HG02870 (cell line): ENCODE data around the gene SLC5A6.
A peak's percentile ranks its signal among the peaks of the same experiment; 100 is the strongest.
"Not testable (repeated sequence)": the region's sequence is repeated elsewhere in the genome, so short reads cannot be mapped to it uniquely, and the experiment has no call there.

Experiments used
- ATAC-seq: cut with Tn5 transposase; IDR thresholded peaks from one replicate; pipeline ENCODE4 v1.9.1; 2021; ENCODE audit warnings: mild to moderate bottlenecking, moderate library complexity; ENCODE audit not compliant: unreplicated experiment

Gene SLC5A6

GRCh38 chr2:27177441-27178351 lies 34.4 kb downstream of the SLC5A6 start:
- no peak for ATAC-seq

GRCh38 chr2:27175781-27176180 lies 36.3 kb downstream of the SLC5A6 start:
- ATAC-seq: not testable (repeated sequence)

DNA sequence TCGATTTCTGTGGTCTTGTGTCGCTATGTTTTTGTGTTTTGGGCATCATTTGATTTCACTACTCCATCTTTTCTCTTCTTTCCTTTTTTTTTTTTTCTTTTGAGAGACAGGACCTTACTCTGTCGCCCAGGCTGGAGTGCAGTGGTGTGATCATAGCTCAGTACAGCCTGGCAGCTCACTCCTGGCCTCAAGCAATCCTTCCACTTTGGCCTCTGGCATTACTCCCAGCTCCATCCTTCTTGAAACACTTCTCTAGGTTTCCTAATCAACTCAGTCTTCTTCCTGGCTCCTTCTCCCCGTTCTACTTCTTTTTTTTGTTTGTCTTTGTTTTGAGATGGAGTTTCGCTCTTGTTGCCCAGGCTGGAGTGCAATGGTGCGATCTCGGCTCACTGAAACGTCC lies 36.7 kb downstream of the SLC5A6 start:
- ATAC-seq: no peak

DNA sequence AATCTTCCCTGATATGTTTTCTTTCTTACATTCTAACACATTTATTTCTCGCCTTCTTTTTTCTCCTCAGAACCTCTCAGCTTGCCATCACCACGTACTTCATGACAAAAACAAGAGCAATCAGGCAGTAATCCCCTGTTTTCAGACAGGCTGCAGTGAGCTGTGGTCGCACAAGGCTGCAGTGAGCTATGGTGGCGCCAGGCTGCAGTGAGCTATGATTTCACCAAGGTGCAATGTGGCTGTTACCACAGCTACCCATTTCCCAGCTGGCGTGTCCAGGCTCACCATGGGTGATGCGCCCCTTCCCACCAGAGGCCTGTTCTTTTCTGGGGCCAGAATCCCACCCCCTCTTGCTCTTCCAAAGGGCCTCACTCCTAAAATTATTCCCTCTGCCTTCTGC lies 37.4 kb downstream of the SLC5A6 start:
- no peak for ATAC-seq

DNA sequence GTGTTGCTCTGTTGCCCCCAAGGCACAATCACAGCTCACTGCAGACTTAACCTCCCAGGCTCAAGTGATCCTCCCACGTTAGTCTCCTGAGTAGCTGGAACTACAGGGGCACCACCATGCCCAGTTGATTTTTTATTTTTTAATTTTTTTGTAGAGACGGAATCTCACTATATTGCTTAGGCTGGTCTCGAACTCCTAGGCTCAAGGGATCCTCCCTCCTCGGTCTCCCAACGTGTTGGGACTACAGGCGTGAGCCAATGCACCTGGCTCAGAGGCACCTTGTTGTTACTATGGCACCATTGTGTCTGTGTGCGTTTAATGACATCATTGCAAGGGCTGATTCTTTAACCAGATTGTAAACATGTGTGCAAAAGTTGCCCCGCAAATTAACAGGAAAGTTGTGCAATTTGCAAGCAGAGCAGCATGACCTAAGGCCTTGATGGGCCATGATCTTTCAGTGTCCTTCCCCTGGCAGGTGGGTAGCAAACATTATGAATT lies 40.7 kb downstream of the SLC5A6 start:
- ATAC-seq: no peak

DNA sequence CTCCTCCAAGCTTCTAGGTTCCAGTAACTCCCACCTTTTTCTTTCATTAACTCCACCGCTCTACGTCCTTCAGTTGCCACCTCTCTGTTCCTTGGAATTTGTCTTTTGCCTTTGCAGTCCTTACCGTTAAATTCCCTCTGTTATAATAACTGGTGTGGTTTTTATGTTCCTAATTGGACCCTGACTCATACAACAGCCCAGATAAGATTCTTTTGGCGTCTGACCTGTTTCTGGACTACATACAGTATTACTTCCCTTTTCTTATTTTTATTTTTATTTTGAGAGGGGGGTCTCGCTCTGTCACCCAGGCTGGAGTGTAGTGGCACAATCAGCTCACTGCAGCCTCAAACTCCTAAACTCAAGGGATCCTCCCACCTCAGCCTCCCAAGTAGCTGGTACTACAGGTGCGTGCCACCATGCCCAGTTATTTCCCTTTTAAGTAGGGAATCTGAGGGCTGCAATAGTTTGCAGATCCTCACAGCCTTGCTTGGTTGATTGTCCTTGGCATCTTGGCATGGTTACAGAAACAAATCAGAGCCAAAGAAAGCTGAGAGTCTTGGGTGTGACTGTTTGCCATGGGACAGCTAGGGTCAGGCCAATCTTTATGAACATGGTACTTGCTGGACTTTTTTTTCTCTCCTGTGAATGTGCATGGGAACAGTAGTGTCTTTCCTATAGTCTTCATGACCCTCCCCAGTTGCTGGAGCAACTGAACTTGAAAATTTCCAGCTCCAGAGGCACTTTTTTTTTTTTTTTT lies 41.3 kb downstream of the SLC5A6 start:
- ATAC-seq: no peak

DNA sequence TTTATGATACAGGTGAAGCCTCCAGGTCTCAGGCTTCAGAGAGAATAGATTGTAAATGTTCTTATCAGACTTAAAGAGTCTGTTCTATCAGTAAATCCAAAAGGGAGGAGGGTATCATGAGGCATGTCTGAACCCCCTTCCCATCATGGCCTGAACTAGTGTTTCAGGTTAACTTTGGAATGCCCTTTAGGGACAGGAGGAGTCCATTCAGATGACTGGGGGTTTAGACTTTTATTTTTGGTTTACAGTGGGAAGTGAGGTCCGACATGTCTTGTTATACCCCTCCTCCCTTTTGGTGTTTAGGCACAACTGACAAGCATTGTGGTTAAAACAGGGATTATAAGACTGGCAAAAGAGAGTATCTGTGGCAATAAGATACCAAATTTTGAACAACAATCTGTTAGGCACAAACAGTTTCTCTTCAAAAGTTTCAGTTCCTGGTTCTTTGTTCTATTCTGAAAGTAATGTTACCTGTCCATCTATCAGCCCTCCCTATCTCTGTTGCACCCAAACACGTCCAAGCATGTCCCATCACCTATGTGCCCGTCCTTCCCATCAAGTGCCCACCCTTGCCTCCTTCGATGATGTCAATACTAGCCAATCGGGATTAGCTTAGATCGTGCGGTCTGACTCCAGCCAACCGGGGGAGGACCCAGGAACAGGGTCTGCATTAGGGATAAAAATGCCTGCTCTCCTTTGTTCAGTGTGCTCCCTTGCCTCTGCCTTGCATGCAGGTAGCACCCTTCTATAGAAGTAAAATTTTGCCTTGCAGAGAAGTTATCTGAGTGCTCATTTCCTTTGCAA lies 46.9 kb downstream of the SLC5A6 start:
- peak; percentile 44 for ATAC-seq

DNA sequence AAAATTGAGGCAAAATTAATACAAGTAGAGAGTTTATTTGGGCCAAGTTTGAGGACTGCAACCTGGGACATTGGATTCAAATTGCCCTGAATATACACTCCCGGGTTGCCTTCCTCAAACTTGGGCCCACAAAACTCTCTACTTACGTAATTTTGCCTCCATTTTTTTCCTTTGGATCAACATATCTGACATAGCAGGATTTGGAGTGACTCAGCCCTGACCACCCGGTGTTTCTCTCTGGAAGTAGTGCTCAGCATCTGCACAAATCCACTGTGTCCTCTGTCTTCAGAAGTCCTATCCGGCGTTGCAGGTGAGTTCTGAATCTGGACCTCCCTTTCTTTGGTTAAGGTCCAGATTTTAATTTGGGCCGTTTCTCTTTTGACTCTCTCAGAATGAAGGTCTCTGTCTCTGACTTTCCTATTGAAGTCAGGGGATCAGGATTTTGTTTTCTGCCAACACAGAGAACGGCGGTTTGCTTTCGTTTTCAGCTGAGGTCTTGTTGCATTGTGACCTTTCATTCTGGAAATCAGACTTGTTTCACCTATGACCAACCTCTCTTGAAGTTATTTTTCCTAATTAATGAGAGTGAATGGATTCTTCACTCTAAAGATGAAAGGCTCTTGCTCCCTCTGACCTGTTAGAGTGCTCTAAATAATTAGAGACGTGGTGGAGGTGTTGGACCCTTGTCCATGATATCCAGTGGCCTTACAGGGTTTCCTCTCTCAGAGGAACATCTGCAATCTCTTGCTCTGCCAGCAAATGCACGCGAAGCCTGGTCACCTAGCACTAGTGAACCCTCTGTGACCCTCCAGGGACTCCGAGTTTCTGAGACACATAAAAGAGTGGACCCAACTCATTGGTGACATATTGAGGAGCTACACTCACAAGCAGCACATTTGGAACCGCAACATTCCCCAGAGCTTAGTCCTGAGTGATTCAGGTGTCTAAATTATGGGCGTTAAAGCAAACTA lies 49.6 kb downstream of the SLC5A6 start:
- no peak for ATAC-seq

- ATAC-seq: no peak
Observed at GRCh38 chr2:27160191-27160590, 51.9 kb downstream of the SLC5A6 start.

DNA sequence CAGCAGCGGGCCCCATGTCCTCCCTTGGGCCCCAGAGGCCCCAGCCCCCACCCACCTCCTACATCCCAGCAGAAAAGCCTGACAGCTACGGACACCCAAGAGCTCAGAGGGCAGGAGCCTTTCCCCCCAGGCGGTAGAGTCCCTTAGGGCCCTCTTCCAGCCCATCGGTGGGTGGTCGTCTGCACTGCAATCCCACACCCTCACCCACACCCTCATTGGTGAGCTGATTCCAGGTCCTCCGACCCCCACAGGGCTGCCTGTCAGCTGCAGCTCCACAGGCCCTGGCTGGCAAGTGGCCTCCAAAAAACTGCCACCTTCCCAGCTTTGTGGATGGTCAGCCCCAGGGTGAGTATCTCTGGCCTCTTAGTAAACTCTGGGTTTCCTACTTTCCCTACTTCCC lies 52.8 kb downstream of the SLC5A6 start:
- no peak for ATAC-seq

DNA sequence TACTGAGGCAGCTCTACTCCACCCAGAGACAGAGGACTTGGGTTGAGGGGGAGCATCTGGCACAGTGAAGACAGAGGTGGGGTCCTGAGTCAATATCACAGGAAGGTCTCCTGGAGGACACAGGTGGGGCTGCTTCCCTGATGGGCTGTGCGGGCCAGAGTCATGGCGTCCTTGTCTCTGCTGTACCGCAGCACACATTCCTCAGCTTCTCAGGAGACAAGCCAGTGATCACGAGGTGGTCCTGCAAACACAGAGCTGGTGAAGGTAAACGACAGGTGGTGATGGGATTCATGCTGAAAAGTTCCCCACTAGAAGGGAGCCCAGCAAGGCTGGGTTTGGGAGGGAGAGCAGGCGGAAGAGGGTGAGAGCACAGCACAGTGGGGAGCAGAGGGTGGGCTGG lies 53.6 kb downstream of the SLC5A6 start:
- ATAC-seq: no peak

DNA sequence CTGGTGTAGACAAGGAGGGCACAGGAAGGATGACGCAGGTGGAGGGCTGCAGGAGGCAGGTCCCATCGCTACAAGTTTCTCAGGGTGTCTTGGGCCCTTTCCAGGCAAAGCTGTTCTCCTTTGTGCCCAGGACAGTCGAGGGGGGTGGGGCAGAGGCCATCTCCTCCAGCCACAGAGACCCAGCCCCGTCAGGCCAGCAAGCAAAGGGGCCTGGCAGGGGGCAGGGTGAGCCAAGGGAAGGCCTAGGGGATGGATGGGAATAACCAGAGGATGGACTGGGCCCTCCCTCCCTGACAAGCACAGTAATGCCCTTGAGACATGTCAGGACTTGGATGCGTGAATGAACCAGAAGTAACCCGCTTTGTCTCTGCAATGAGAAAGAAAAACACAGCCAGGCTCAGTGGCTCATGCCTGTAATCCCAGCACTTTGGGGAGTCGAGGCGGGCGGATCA lies 57.0 kb downstream of the SLC5A6 start:
- ATAC-seq: no peak

- no peak for ATAC-seq
Observed at GRCh38 chr2:27154488-27154887, 57.6 kb downstream of the SLC5A6 start.

- ATAC-seq: no peak
Observed at GRCh38 chr2:27152796-27153464, 59.1 kb downstream of the SLC5A6 start.

DNA sequence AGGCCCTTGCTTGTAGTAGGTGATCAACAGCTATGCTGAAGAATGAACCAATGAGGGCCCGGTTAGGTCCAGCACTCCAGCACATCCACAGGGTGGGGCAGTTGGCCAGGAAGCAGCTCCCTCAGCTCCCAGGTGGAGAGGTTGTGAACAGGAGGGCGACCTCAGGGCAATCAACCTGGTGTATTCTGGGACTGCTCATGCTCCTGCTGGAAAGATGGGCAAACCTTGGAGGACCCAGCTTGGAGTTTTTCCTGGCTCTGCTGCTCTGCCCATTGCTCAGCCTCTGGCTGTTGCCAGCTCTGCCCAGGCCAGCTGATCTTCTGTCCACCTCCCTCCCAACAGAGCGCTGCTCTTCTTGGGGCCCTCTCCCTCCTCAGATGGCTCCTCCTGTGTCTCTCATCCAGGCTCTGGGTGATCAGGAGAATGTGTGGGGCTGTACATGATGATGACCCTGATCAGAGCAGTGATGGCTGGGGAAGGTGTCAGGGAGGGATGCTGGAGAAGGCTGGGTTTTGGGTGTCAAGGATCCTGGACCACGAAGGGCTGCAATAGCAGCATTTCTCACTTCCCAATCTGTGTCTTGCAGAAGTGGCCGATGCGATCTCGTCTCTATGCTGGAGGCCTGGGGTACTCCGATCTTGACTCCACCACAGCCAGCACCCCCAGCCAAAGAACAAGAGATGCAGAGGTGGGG lies 59.8 kb downstream of the SLC5A6 start:
- ATAC-seq: no peak

DNA sequence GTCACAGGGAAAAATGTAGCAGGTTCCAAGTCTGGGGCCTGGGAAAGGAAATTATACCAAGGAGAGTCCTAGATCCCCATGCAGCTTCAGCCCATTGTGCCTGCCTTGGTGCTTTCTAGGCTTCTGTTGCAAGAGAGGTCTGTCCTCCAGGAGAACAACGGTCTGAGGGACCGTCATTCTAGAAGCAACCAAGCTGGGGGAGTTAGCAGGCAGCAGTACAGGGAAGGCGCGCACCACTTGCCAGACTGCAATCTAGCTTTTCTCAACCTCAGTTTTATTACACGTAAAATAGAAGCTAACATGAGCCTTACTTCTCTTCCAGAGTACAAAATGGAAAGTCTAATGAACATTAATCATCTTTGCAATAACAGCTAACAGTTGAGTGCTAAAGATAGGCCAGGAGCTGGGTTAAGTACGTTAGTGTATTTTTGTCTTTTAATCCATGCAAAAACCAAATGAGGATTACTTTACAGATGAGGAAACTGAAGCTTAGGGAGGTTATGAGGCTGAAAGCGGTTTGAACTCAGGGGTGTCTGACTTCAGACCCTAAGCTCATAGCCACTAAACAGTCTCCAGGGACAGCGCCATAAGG lies 61.3 kb downstream of the SLC5A6 start:
- no peak for ATAC-seq
